HG02623 (cell line): ENCODE data around the gene NMRK1.
A peak's percentile ranks its signal among the peaks of the same experiment; 100 is the strongest.

Experiments
- ATAC-seq: cut with Tn5 transposase; IDR thresholded peaks from one replicate; pipeline ENCODE4 v1.9.1; 2021; ENCODE audit warnings: moderate library complexity; ENCODE audit not compliant: unreplicated experiment

Gene NMRK1

GRCh38 chr9:75063556-75064305, 24.2 kb downstream of the NMRK1 start:
- no peak for ATAC-seq

DNA sequence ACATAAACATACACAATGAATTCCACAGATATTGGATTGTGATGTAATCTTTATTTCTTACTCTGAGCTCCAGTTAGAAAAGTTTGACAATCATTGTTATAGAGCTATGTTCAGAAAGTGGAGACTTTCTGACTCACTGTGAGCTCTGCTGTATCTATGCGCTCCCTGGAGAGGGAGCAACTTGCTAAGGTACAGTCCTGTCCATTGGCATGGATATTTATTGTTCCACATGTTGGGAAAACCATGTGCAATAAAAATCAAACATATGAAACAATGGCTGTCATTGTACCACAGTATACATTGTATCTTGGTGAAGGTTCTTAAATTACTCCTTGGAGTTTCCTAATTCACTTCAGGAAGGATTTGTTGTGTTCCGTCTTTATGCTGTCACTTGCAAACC, 26.8 kb downstream of the NMRK1 start:
- ATAC-seq: no peak

GRCh38 chr9:75054368-75055001, 33.5 kb downstream of the NMRK1 start:
- no peak for ATAC-seq

GRCh38 chr9:75053869-75054268, 34.1 kb downstream of the NMRK1 start:
- peak; percentile 98 for ATAC-seq

- no peak for ATAC-seq
These were observed 36.7 kb downstream of the NMRK1 start for GRCh38 chr9:75051285-75051684.

GRCh38 chr9:75047506-75047905, 40.4 kb downstream of the NMRK1 start:
- ATAC-seq: no peak

DNA sequence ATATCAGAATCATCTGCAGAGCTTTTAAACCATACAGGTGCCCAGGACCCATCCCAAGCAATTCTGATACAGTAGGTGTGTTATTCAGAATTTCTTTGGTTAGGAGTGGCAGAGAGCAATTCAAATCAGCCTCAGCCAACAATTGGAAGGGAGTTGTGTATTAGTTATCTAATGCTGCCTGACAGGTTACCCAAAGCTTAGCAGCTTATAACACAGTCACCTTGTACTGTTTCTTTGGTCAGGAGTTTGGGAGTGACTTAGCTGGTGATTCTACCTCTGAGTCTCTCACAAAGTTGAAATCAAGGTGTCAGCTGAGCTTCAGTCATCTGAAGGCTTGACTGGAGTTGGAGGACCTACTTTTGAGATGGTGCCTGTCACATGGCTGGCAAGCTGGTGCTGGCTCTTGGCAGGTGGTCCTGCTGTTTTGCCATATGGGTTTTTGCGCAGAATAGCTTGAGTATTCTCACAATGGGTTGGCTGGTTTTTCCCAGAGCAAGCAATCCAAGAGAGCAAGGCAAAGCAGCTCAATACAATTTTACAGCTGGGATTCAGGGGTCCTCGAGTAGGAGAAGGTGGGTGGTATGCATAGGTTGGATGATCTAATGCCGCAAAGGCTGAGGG, 41.1 kb downstream of the NMRK1 start:
- no peak for ATAC-seq

DNA sequence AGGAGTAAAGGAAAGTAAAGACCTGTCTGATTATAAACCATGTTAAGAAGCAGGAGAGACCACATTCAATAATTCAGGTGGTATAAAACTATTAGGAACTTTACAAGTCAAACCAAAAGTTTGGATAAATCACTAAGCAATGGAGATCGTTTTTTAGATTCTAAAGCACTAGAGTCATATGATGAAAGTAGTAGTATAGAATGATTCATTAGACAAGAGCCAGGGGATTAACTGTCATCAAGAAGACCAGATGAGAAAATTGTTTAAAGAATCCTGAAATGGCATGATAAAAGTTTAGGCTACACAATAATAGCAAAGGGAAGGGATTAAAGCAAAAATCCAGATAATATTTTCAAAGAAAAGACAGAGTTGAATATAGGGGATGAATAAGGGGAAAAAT, 46.9 kb downstream of the NMRK1 start:
- ATAC-seq: no peak

GRCh38 chr9:75039801-75040200, 48.2 kb downstream of the NMRK1 start:
- ATAC-seq: no peak

- no peak for ATAC-seq
These were observed 48.9 kb downstream of the NMRK1 start for GRCh38 chr9:75039009-75039408.

GRCh38 chr9:75036793-75037192, 51.2 kb downstream of the NMRK1 start:
- ATAC-seq: no peak

DNA sequence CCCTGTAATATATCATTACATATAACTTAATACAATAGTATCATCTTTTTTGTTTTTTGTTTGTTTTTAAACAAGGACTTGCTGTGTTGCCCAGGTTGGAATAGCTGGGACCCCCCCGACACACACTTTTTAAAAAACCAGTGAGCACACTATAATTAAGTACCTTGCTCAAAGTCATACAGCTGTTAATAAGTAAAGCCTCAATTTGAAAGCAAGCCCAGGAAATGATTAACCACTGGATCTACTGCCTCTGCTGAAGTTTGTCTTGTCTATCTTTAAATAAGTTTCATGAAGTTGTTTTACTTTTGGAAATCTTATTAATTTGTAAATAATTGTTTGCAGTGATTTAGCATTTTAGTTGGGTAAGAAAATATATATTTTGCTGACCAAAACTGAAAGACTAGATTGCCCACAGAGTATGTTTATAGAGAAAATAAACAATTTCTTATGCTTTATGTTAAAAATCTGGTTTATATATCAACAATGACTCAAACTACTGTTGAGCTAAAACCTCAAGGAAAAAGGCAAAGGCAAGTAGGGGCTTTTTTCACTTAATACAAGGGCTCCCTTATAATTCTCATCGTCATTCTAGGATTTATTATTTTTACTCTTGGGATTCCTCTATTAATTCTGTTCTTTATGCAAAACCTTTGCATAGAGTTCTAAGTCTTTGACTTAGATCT, 54.0 kb downstream of the NMRK1 start:
- ATAC-seq: peak; percentile 71

- peak; percentile 36 for ATAC-seq
These were observed 60.5 kb downstream of the NMRK1 start for GRCh38 chr9:75027187-75028107.

GRCh38 chr9:75023846-75024245, 64.1 kb downstream of the NMRK1 start:
- ATAC-seq: no peak

DNA sequence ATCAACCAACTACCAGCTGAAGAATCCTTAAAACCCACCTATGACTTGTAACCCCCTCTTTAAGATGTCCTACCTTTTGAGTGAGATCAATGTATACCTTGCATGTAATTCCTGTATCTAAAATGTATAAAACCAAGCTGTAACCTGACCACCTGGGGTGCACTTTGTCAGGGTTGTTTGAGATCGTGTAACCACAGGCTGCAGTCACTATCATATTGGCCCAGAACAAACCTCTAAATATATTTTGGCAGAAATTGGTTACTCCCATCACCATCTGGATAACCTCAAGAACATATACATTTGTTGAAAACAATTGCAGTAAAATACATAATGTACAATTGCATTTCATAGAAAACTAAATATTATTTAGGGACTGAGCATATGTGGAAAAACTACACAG, 68.3 kb downstream of the NMRK1 start:
- no peak for ATAC-seq

DNA sequence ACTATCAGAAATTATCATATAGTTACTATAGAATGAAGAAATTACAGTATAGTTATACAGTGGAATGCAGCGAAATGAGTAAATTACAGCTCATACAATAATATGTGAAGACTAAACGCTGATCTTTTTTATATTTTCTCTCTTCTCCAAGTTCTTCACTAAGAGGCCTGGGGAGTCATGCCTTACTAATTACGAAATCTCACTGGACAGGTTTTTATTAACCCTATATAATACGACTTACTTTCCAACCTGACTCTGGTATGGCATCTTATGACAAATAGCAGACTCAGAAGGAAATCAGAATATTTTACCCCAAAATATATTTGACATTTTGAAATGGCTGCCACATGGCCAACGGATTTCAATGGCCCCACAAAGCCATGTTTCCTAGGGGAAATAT, 68.9 kb downstream of the NMRK1 start:
- no peak for ATAC-seq

DNA sequence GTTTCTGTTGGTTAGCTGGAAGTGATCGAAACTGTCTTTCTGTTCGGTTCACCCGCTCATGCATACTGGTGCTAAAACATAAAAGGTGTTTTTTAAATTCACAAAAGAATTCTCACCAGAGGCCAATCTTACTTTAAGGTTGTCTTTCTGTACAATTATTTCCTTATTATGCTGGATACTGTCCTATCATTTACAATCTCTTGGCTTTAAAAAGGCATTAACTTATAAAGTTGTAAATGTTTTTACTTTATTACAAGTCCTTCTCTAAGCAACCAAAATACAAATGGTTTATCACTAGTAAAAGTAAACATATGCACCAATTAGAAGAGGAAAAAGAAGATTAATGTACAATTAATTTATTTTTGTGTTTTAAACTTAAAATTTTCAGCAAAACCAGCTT, 70.6 kb downstream of the NMRK1 start:
- ATAC-seq: no peak

GRCh38 chr9:75013735-75014134, 74.2 kb downstream of the NMRK1 start:
- ATAC-seq: no peak
